HG03066 (cell line): ENCODE data around the gene ADRA2B.

Experiments used
- ATAC-seq: cut with Tn5 transposase; IDR thresholded peaks from one replicate; pipeline ENCODE4 v1.9.1; 2021; ENCODE audit warnings: low read depth; ENCODE audit not compliant: unreplicated experiment

ADRA2B gene

GRCh38 chr2:96138179-96139145, 22.1 kb upstream of the ADRA2B start, which contains the start of gene ASTL:
Gene ASTL (minus strand): TSS chr2:96138502. CDS start chr2:96138436, 66 bp downstream.
- ATAC-seq, result peak; percentile 40

- no peak for ATAC-seq
Observed at GRCh38 chr2:96137321-96138178, 21.2 kb upstream of the ADRA2B start.

DNA sequence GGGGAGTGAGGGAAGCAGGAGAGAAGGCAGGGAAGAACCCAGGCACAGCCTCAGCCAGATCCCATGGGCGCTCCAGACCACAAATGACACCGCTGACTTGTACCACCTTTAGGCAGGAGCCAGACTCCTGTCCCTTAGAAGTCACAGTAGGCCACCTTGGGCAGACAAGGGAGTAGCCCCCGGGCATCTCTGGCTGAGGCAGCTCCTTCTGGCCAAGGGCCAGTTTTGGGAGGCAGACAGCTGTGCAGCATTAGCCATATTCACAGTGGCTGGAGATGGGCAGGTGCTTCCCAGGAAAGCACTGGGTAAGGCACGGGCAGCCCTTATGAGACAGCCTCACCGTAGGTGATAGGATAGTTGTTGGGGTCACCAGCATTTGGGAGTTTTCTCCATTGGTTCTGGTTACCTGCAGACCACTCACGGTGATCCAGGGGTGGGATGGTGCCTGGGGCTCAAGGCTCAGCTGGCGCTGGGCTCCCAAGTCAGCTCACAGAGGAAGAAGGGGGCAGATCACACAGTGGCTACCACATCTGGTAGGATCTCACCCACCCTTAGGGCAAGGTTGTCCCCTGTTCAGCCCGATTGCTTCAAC, 19.9 kb upstream of the ADRA2B start:
- no peak for ATAC-seq

DNA sequence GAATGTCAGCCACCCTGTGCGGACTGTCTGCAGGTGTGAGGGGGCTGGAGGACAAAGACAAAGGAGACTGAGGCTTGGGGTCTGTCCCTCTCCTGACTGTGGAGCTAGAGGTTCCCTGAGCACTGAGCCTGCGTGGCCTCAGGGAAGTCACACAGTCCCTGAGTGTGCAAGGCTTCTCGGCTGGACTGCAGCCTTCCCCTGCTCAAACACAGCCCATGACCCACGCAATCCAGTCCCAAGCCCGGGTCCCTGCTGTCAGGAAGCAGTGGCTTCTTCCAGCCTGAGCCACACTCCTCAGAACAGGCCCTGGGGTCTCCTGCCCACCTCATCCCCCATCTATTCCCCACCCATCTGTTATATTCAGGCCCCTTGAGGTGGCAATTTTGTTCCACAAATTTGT, 19.2 kb upstream of the ADRA2B start:
- no peak for ATAC-seq

GRCh38 chr2:96135171-96135570, 18.8 kb upstream of the ADRA2B start:
- ATAC-seq, result no peak

DNA sequence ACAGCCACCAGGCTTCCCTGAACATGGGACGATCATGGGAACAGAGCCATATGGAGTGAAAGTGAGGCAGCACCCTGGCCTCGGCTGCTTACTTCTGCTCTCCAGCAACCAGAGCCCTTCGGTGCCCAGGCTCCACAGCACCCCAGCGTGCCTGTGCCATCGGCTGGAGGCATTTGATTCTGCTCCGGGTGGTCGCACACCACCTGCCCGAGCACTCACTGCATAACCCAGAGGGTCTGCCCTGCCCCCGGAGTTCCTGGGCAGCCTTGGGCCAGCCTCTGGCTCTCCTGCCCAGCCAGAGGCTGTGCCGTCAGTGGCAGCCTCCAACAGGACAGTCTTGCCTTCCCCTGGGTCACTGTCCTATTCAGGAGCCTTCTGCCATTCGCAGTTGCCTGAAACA, 18.1 kb upstream of the ADRA2B start:
- ATAC-seq, result no peak

DNA sequence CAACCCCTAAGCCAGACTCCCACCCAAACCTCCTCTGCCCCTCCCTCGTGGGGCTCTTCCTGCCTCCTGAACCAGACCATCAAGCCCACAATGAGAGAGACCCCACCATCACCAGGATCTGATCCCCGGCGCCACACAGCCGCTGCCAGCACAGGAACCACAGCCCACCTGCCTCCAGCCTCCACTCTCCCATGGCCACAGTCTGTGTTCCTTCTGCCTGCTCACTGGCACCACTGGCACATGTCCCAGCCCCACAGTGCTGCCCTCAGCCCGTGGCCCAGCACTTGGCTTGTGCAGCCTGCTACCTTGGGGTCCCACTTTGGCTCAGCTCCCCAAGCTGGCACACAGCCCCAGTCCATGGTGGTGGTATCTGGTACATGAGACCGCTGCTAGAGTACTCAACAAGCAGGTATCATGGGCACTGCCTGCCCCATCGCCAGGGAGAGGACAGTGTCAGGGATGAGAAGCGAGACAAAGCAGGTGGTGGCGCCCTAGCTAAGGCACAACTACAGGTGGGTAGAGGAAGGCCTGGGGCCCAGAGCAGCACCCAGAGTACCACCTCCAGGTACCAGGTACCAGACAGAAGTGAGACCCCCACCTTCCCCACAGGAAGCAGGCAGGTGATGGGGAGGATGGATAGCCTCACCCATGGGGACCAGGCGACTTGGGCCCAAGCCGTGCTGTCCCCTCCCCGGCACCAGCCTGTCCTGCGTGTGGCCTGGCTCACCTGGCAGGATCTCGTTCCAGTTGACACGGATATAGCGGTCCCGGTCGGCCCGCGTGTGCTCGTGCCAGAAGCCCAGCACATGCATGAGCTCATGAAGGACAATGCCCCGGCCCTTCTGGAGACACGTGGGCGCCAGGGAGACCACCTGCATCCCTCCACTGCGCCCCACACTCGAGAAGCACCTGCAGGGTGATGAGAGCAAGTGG, 15.7 kb upstream of the ADRA2B start:
- ATAC-seq, result no peak

GRCh38 chr2:96131152-96131812, 14.9 kb upstream of the ADRA2B start:
- no peak for ATAC-seq

DNA sequence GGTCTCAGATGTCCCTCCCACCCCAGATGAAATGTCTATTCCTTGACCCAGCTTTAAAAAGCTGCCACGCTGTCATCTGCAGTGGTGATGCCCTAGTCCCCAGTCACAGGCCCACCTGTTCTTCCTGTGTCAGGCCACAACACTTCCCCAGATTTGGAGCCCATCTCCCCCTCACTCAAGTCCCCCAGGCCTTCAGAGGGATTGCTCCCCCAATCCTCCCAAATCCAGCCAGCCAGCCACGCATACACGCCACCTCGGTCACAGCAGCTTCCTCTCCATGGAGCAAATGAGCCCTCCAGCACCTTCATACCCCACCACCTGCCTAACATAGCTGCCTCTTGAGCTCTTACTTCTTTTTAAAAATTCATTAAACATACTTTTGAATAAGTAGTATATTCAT, 14.1 kb upstream of the ADRA2B start:
- ATAC-seq, result no peak

- no peak for ATAC-seq
Observed at GRCh38 chr2:96129528-96130120, 13.3 kb upstream of the ADRA2B start.

- no peak for ATAC-seq
Observed at GRCh38 chr2:96128456-96128855, 12.1 kb upstream of the ADRA2B start.

GRCh38 chr2:96124406-96125265, 8.3 kb upstream of the ADRA2B start:
- no peak for ATAC-seq

- no peak for ATAC-seq
Observed at GRCh38 chr2:96123936-96124335, 7.6 kb upstream of the ADRA2B start.

- ATAC-seq, result no peak
Observed at GRCh38 chr2:96123290-96123689, 6.9 kb upstream of the ADRA2B start.

- ATAC-seq, result no peak
Observed at GRCh38 chr2:96122391-96122790, 6.0 kb upstream of the ADRA2B start.

GRCh38 chr2:96121414-96121813, 5.0 kb upstream of the ADRA2B start:
- no peak for ATAC-seq

GRCh38 chr2:96120991-96121390, 4.6 kb upstream of the ADRA2B start:
- ATAC-seq, result no peak

- ATAC-seq, result no peak
Observed at GRCh38 chr2:96120091-96120720, 3.8 kb upstream of the ADRA2B start.
